ENCODE data around the gene ANXA2.

Gene ANXA2

DNA sequence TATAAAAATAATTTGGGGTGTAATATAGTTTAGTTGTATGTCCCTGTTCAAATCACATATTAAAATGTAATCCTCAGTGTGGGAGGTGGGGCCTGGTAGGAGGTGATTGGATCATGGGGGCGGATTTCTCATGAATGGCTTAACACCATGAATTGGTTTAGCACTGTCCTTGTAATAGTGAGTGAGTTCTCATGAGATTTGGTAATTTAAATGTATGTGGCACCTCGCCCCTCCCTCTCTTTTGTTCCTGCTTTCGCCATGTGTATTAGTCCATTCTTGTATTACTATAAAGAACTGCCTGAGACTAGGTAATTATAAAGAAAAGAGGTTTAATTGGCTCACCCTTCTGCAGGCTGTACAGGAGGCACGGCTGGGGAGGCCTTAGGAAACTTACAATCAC, 83.9 kb downstream of the ANXA2 start:
- no peak for DNase-seq (ENCODE audit: extremely low read depth in 1 of 2, low read depth in 1 of 2)

DNA sequence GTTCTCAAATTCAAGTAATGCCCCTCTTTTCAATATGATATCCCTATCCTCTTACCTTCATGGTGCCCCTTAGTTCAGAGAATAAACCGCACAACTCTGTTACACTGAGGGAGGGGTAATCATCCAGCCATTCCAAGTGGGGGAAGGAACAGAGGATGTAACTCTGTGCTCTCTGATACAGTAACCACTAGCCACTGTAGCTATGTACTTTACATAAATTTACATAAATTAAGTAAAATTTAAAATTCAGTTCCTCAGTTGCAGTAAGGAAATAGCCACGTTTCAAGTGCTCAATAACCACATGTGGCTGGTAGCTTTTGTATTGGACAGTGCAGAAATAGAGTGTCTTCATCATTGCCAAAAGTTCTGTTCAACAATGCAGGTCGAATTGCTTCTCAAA, 90.8 kb downstream of the ANXA2 start:
- DNase-seq (ENCODE audit: extremely low read depth in 1 of 2, low read depth in 1 of 2): no peak

DNA sequence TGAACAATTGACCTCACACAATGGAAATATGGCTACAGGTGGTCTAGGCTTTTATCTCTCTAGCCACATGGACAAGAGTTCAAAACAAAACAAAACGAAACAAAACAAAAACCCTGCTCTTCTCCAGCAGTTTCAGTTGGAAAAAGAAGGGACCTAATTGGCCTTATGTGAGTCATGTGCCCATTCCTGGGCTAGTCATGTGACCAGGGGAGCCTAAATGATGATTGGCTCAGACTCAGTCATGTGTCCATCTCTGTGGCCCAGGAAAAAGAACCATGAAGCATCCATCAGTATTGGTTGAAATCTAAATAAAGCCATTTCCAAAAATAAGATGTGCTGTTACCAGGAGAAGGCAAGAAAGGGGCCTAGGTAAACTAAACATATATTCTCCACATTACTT, 96.8 kb downstream of the ANXA2 start:
- DNase-seq (ENCODE audit: extremely low read depth in 1 of 2, low read depth in 1 of 2): no peak

DNA sequence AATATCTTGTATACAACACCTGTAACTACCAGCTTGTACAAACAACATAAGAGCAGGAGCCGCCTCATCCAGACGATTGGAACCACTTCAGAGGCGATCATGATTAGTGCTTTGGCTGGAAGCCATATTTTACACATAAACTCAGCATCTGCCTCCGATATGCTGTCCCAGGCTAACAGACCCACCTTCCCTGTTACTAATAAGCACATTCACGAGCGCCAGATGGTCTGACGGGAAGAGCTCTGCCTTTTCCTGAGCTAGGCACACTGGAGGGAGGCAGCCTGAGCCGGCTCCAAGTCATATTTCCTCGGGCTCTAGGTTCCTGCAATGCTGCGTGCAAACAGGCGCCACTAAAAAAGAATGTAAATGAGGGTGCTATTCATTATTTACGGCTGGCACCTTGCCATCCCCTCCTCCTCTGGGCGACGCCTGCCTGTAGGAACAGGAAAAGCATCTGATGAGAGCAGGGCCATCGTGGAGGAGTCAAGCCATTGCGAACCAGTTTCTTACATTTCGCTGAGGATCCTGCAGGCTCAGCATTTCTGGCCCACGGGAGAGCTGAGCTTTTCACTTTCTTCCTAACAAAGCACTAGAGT, 98.2 kb downstream of the ANXA2 start:
- DNase-seq (ENCODE audit: extremely low read depth in 1 of 2, low read depth in 1 of 2): no peak

All from activated CD8-positive, alpha-beta memory T cell treated with anti-CD3 and anti-CD28 coated beads for 1 hour (primary cell).